Endothelial cell (in vitro differentiated cells): ENCODE data around the gene UBE2F. TPM values are rescaled to one million over a fixed set of nuclear protein-coding genes. Genes with fewer than 3 reads are reported as not detected.

ENCODE experiments used
- DNase-seq: peaks from one replicate; pipeline ENCODE4 v3.0.0; 2021; ENCODE audit warnings: low spot score
- H3K27ac Mint-ChIP-seq: one replicate; pipeline ENCODE4 v1.8.0; 2021; ENCODE audit warnings: mixed read lengths, inconsistent platforms; ENCODE audit not compliant: unreplicated experiment
- H3K27me3 Mint-ChIP-seq: one replicate; pipeline ENCODE4 v1.8.0; 2021; ENCODE audit warnings: mild to moderate bottlenecking, moderate library complexity, mixed read lengths, inconsistent platforms; ENCODE audit not compliant: unreplicated experiment
- H3K36me3 Mint-ChIP-seq: one replicate; pipeline ENCODE4 v1.8.0; 2021; ENCODE audit warnings: mild to moderate bottlenecking, low read depth, mixed read lengths, inconsistent platforms; ENCODE audit not compliant: unreplicated experiment
- H3K4me1 Mint-ChIP-seq: one replicate; pipeline ENCODE4 v1.8.0; 2021; ENCODE audit warnings: mild to moderate bottlenecking, mixed read lengths, inconsistent platforms; ENCODE audit not compliant: unreplicated experiment
- H3K4me3 Mint-ChIP-seq: one replicate; pipeline ENCODE4 v1.8.0; 2021; ENCODE audit warnings: mild to moderate bottlenecking, mixed read lengths, inconsistent platforms; ENCODE audit not compliant: unreplicated experiment
- H3K9me3 Mint-ChIP-seq: one replicate; pipeline ENCODE4 v1.8.0; 2021; ENCODE audit warnings: mixed read lengths, inconsistent platforms; ENCODE audit not compliant: unreplicated experiment
- total RNA-seq: library from RNA; stranded (reverse); fragmentation: NEBNext Ultra II Directional; extraction: Animal tissue kit (Norgen Biotek cat#: 25700); gene quantifications from one replicate; pipeline ENCODE4 v1.2.1, GENCODE V29; 2021; ENCODE audit not compliant: unreplicated experiment
- TF ChIP-seq, protein P1 (sequence below): fragments of 200-600 bp; sonication (generic); IDR thresholded peaks from one replicate; pipeline ENCODE4 v1.5.0; 2021; ENCODE audit warnings: antibody characterized with exemption; ENCODE audit not compliant: unreplicated experiment

Gene UBE2F
- total RNA-seq, 1 donor from 2014 or later: 107 TPM

DNA sequence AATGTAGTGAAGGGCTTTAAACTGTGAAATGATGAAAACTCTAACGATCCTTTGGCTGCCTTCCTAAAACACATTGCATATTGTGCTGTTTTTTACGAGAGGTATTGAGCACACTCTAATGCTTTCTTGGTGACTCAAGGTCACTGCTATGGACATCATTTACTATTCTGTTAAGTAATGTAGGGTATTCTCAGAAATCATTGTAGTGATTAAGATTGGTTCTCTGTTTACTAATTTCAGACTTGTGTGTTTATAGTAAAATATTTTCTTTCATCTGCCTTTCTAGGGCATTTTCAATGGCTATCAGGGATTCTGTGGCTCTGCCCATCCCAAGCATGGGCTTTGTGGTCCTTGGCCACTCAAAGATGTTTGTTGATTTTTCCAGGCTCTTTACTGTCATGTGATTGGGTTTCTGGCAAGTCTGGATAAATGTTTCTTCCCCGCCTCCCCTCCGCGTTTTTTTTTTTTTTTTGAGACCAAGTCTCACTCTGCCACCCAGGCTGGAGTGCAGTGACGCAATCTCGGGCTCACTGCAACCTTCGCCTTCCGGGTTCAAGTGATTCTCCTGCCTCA, 29.3 kb downstream of the UBE2F start:
- TF ChIP-seq, protein P1, sequence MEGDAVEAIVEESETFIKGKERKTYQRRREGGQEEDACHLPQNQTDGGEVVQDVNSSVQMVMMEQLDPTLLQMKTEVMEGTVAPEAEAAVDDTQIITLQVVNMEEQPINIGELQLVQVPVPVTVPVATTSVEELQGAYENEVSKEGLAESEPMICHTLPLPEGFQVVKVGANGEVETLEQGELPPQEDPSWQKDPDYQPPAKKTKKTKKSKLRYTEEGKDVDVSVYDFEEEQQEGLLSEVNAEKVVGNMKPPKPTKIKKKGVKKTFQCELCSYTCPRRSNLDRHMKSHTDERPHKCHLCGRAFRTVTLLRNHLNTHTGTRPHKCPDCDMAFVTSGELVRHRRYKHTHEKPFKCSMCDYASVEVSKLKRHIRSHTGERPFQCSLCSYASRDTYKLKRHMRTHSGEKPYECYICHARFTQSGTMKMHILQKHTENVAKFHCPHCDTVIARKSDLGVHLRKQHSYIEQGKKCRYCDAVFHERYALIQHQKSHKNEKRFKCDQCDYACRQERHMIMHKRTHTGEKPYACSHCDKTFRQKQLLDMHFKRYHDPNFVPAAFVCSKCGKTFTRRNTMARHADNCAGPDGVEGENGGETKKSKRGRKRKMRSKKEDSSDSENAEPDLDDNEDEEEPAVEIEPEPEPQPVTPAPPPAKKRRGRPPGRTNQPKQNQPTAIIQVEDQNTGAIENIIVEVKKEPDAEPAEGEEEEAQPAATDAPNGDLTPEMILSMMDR: no peak
- Mint-ChIP-seq H3K27ac (no peak overlapping the region), H3K4me1 (no peaks in the 10 kb centered on the region), H3K36me3 (peaks cover 35% of the 10 kb centered on the region), H3K9me3 (no peaks in the 10 kb centered on the region), H3K4me3 (no peak overlapping the region), H3K27me3 (peaks cover 2% of the 10 kb centered on the region)
- DNase-seq: no peak

DNA sequence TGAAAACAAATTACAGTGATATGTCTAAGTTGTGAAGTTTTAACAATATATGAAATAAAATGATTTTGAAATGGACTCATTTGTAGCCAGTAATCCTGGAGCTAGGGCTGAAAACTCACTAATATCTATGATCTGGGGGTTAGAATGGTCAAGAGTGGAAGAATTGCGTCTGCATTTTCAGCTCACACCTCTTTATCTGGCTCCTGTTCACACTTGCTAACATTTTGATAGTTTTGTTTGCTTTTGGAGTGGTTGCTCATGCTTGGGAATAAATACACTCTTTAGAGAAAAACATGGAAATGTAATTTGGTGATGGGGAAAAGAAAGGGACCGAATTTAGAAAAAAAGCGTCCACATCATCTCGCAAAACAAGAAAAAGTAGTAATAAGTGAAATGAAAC, 30.7 kb downstream of the UBE2F start:
- Mint-ChIP-seq H3K9me3 (no peaks in the 10 kb centered on the region), H3K27ac (no peak overlapping the region), H3K36me3 (peaks cover 32% of the 10 kb centered on the region), H3K4me1 (no peaks in the 10 kb centered on the region), H3K27me3 (no peaks in the 10 kb centered on the region), H3K4me3 (no peak overlapping the region)
- TF ChIP-seq, protein P1: no peak
- DNase-seq: no peak

DNA sequence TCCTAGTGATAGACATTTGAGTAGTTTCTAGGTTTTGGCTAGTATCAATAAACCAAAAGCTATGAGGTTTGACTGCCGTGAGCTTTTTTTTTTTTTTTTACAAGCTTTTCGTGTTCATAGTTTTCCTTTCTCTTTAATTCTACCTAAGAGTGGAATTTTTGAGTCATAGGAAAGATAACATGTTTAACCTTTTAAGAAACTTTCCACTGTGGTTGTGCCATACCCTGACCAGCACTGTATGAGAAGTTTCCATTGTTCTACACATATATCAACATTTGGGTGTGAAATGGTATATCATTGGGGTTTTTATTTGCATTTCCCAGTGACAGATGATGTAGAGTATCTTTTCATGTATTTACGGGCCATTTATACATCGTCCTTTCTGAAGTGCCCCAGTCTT, 31.7 kb downstream of the UBE2F start:
- no peak overlapping the region for H3K27ac Mint-ChIP-seq
- H3K27me3 Mint-ChIP-seq: no peaks in the 10 kb centered on the region
- DNase-seq: no peak
- peaks cover 31% of the 10 kb centered on the region for H3K36me3 Mint-ChIP-seq
- TF ChIP-seq, protein P1: no peak
- H3K4me3 Mint-ChIP-seq: peak overlapping the region; percentile 50
- no peaks in the 10 kb centered on the region for H3K4me1 Mint-ChIP-seq
- no peaks in the 10 kb centered on the region for H3K9me3 Mint-ChIP-seq

DNA sequence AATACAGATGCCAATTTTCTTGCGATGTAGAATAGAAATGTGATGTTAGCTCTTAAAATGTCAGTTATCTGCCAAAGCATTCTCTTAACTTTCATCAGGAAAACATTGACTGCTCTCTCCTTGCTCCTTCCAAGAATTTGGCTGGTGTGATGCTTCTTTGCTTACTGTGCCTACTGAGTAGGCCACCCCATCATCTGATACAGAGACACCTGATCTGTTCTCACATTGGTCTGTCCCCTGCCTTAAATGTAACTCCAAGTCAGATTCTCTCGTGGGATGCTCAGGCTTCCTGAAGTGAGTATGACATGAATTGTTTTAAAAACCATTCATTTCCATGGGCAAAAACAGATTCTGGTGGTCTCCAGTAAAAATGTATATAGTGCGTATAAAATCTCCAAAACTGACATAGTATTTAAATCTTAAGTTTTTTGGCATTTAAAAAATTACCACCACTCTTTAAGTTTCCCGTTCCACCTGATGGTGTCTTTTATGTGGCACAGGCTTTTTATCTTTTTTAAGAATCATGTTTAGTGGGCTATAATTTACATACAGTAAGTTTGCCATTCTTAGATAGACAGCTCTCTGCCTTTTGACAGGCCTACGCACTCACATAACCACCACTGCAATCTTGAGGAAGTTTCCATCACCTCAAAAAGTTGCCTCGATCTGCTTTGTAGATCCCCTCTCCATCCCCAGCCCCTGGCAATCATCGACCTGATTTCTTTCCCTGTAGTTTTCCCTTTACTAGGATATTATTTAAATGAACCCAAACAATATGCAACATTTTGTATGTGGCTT, 36.6 kb downstream of the UBE2F start:
- Mint-ChIP-seq H3K9me3 (no peaks in the 10 kb centered on the region), H3K4me3 (no peak overlapping the region), H3K36me3 (peaks cover 29% of the 10 kb centered on the region), H3K4me1 (peaks cover 25% of the 10 kb centered on the region), H3K27ac (no peak overlapping the region), H3K27me3 (peaks cover 2% of the 10 kb centered on the region)
- TF ChIP-seq, protein P1: no peak
- DNase-seq: no peak
